ENCODE measurements around the gene CLIC4. TPM values are rescaled to one million over a fixed set of nuclear protein-coding genes. Genes with fewer than 3 reads are reported as not detected.
"Not testable (repeated sequence)": the region's sequence is repeated elsewhere in the genome, so short reads cannot be mapped to it uniquely, and the experiment has no call there.

Gene CLIC4
- total RNA-seq, 1 donor = 711 TPM

DNA sequence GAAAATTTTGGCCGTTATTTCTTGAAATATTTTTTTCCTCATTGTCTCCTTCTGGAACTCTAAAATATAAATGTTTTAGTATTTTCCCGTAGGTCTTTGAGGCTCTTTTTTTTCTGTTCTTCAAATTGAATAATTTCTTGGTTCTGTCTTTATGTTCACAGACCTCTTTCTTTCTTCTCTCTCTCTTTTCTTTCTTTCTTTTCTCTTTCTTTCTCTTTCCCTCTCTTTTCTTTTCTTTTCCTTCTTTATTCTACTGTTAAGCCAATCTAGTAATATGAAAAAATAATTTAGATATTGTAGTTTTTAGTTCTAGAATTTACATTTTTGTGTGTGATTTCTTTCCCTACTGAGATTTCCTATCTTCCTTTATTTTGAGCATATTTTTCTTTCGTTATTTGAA is 30.1 kb downstream of the CLIC4 start:
- peaks cover 53% of the 10 kb centered on the region for H3K4me1 ChIP-seq (ENCODE audit: insufficient read depth, low read length)
- peak overlapping the region; percentile 25 for H3K27ac ChIP-seq (ENCODE audit: low read depth, low read length)
- no peak overlapping the region for H3K4me3 ChIP-seq (ENCODE audit: insufficient read depth, low read length)
- no peak overlapping the region for H3K4me2 ChIP-seq (ENCODE audit: insufficient read depth, low read length)
- H3K27me3 ChIP-seq (ENCODE audit: insufficient read depth, low read length) = no peaks in the 10 kb centered on the region
- H3K9me3 ChIP-seq (ENCODE audit: low read depth, low read length) = no peaks in the 10 kb centered on the region
- peaks cover 29% of the 10 kb centered on the region for H3K36me3 ChIP-seq (ENCODE audit: insufficient read depth, low read length)
- TF ChIP-seq, protein P1, sequence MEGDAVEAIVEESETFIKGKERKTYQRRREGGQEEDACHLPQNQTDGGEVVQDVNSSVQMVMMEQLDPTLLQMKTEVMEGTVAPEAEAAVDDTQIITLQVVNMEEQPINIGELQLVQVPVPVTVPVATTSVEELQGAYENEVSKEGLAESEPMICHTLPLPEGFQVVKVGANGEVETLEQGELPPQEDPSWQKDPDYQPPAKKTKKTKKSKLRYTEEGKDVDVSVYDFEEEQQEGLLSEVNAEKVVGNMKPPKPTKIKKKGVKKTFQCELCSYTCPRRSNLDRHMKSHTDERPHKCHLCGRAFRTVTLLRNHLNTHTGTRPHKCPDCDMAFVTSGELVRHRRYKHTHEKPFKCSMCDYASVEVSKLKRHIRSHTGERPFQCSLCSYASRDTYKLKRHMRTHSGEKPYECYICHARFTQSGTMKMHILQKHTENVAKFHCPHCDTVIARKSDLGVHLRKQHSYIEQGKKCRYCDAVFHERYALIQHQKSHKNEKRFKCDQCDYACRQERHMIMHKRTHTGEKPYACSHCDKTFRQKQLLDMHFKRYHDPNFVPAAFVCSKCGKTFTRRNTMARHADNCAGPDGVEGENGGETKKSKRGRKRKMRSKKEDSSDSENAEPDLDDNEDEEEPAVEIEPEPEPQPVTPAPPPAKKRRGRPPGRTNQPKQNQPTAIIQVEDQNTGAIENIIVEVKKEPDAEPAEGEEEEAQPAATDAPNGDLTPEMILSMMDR (IDR thresholded peaks at IDR 0.05; ENCODE audit: extremely low read depth, low read depth, low read length) = no peak
- no peak for DNase-seq (ENCODE audit: insufficient read length, low spot score, missing footprints)
- peaks cover 100% of the 10 kb centered on the region for H3K79me2 ChIP-seq (ENCODE audit: insufficient read depth, low read length)
- H2AFZ ChIP-seq (ENCODE audit: low read length) = no peak overlapping the region
- H4K20me1 ChIP-seq (ENCODE audit: insufficient read depth, low read length) = peaks cover 62% of the 10 kb centered on the region

DNA sequence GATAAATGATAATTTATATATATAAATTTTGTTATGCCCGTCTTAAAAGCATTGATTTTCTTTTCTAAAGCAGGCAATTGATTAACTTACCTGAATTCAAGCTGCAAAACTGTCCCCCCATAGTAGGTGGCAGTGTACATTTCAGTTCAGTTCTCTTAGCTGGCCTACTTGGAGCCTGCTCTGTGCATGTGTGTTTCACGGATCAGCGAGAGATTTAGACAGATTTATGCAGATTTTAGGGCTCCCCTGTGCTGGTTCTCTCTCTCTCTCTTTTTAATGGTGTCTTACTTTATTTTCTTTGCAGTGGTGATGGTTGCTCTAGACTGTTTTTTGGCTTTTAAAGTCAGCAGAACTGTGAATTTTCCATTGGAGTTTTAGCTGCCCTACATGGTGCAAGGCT is 30.7 kb downstream of the CLIC4 start:
- peaks cover 49% of the 10 kb centered on the region for H3K4me1 ChIP-seq (ENCODE audit: insufficient read depth, low read length)
- TF ChIP-seq, protein P1 (IDR thresholded peaks at IDR 0.05; ENCODE audit: extremely low read depth, low read depth, low read length) = no peak
- H3K4me2 ChIP-seq (ENCODE audit: insufficient read depth, low read length) = no peak overlapping the region
- H4K20me1 ChIP-seq (ENCODE audit: insufficient read depth, low read length) = peaks cover 66% of the 10 kb centered on the region
- H2AFZ ChIP-seq (ENCODE audit: low read length) = no peak overlapping the region
- no peak for DNase-seq (ENCODE audit: insufficient read length, low spot score, missing footprints)
- H3K9me3 ChIP-seq (ENCODE audit: low read depth, low read length) = no peaks in the 10 kb centered on the region
- H3K4me3 ChIP-seq (ENCODE audit: insufficient read depth, low read length) = no peak overlapping the region
- peaks cover 29% of the 10 kb centered on the region for H3K36me3 ChIP-seq (ENCODE audit: insufficient read depth, low read length)
- peaks cover 100% of the 10 kb centered on the region for H3K79me2 ChIP-seq (ENCODE audit: insufficient read depth, low read length)
- no peak overlapping the region for H3K27ac ChIP-seq (ENCODE audit: low read depth, low read length)
- H3K27me3 ChIP-seq (ENCODE audit: insufficient read depth, low read length) = no peaks in the 10 kb centered on the region

DNA sequence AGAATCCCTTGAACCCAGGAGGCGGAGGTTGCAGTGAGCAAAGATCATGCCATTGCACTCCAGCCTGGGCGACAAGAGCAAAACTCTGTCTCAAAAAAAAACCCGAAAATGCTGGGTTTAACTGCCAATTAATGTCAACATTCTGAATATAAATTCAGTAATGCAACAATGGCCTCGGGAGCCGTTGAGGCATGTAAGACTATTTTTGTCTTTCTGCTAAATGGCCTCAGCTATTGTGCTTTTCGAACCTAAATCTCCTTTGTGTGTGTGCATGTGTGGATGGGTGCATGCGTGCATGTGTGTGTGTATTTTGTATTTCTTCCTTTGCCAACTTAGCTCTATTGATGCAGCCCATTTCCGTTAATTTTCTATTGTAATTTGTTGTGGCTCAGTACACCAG is 31.6 kb downstream of the CLIC4 start:
- DNase-seq (ENCODE audit: insufficient read length, low spot score, missing footprints) = peak; percentile 26
- Histone ChIP-seq H3K79me2 (ENCODE audit: insufficient read depth, low read length) (peaks cover 100% of the 10 kb centered on the region), H3K4me3 (ENCODE audit: insufficient read depth, low read length) (no peak overlapping the region), H3K36me3 (ENCODE audit: insufficient read depth, low read length) (peaks cover 29% of the 10 kb centered on the region), H3K27ac (ENCODE audit: low read depth, low read length) (no peak overlapping the region), H3K4me1 (ENCODE audit: insufficient read depth, low read length) (peaks cover 40% of the 10 kb centered on the region), H3K4me2 (ENCODE audit: insufficient read depth, low read length) (no peak overlapping the region), H4K20me1 (ENCODE audit: insufficient read depth, low read length) (peaks cover 71% of the 10 kb centered on the region), H3K27me3 (ENCODE audit: insufficient read depth, low read length) (no peaks in the 10 kb centered on the region), H2AFZ (ENCODE audit: low read length) (no peak overlapping the region), H3K9me3 (ENCODE audit: low read depth, low read length) (no peaks in the 10 kb centered on the region)
- TF ChIP-seq, protein P1 (IDR thresholded peaks at IDR 0.05; ENCODE audit: extremely low read depth, low read depth, low read length) = no peak

DNA sequence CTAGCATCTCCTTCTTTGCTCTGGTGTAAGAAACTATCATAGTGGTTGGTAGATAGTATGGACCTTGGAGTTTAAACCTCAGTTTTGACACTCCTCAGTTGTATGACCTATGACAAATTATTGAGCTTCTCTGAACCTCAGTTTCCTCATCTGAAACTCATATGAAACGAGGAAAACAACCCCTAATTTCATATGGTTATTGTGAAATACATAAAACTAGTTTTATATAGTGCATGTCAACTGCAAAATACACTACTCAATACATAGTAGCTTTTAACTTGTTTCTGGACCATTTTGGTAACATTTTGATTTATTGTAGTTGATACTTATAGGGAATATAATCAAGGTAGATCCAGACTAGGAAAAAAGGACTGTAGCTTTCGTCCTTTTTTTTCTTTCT is 32.9 kb downstream of the CLIC4 start:
- no peak overlapping the region for H2AFZ ChIP-seq (ENCODE audit: low read length)
- H3K27ac ChIP-seq (ENCODE audit: low read depth, low read length) = no peak overlapping the region
- no peak overlapping the region for H3K4me3 ChIP-seq (ENCODE audit: insufficient read depth, low read length)
- peaks cover 40% of the 10 kb centered on the region for H3K4me1 ChIP-seq (ENCODE audit: insufficient read depth, low read length)
- DNase-seq (ENCODE audit: insufficient read length, low spot score, missing footprints) = no peak
- TF ChIP-seq, protein P1 (IDR thresholded peaks at IDR 0.05; ENCODE audit: extremely low read depth, low read depth, low read length) = no peak
- no peaks in the 10 kb centered on the region for H3K9me3 ChIP-seq (ENCODE audit: low read depth, low read length)
- peaks cover 100% of the 10 kb centered on the region for H3K79me2 ChIP-seq (ENCODE audit: insufficient read depth, low read length)
- H4K20me1 ChIP-seq (ENCODE audit: insufficient read depth, low read length) = peaks cover 83% of the 10 kb centered on the region
- no peak overlapping the region for H3K4me2 ChIP-seq (ENCODE audit: insufficient read depth, low read length)
- H3K27me3 ChIP-seq (ENCODE audit: insufficient read depth, low read length) = no peaks in the 10 kb centered on the region
- peaks cover 24% of the 10 kb centered on the region for H3K36me3 ChIP-seq (ENCODE audit: insufficient read depth, low read length)

DNA sequence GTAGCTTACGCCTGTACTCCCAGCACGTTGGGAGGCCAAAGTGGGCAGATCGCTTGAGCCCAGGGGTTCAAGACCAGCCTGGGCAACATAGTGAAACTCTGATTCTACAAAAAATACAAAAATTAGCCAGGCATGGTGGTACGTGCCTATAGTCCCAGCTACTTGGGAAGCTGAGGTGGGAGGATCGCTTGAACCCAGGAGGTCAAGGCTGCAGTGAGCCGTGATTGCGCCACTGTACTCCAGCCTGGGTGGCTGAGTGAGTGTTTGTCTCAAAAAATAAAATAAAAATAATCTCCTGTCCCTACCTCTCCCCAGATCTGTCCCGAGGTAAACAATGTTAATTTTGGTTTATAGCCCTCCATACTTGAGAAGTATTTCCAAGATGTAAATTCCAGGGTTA is 34.0 kb downstream of the CLIC4 start:
- H2AFZ ChIP-seq (ENCODE audit: low read length); H3K27me3 ChIP-seq (ENCODE audit: insufficient read depth, low read length); H3K4me3 ChIP-seq (ENCODE audit: insufficient read depth, low read length); H3K4me2 ChIP-seq (ENCODE audit: insufficient read depth, low read length); H3K9me3 ChIP-seq (ENCODE audit: low read depth, low read length); DNase-seq (ENCODE audit: insufficient read length, low spot score, missing footprints): not testable (repeated sequence)
- H3K4me1 ChIP-seq (ENCODE audit: insufficient read depth, low read length) = peaks cover 44% of the 10 kb centered on the region
- H3K36me3 ChIP-seq (ENCODE audit: insufficient read depth, low read length) = peaks cover 17% of the 10 kb centered on the region
- H4K20me1 ChIP-seq (ENCODE audit: insufficient read depth, low read length) = peaks cover 81% of the 10 kb centered on the region
- H3K27ac ChIP-seq (ENCODE audit: low read depth, low read length) = peak overlapping the region; percentile 42
- H3K79me2 ChIP-seq (ENCODE audit: insufficient read depth, low read length) = peaks cover 100% of the 10 kb centered on the region

Measured in osteoblast (primary cell).